ENCODE results near the gene CASZ1. TPM values are rescaled to one million over a fixed set of nuclear protein-coding genes. Genes with fewer than 3 reads are reported as not detected.

Gene CASZ1
- total and polyA plus RNA-seq, 2 experiments from 2014 or later: 3.6 to 6.9 TPM

GRCh38 chr1:10637400-10637799 lies 159.0 kb downstream of the CASZ1 start:
- 90% methylated on average over 8 of the region's 9 CpGs for WGBS (ENCODE audit: low lambda C conversion rate, missing lambda C conversion rate)
- H3K79me2 ChIP-seq: no peaks in the 10 kb centered on the region
- H3K4me2 ChIP-seq: no peak overlapping the region
- no peak overlapping the region for H3K4me3 ChIP-seq
- no peaks in the 10 kb centered on the region for H3K36me3 ChIP-seq (replicated peaks; ENCODE audit: insufficient read depth, low read depth)
- no peak overlapping the region for H3K27ac ChIP-seq
- H3K9me2 ChIP-seq (replicated peaks; ENCODE audit: insufficient read depth): no peaks in the 10 kb centered on the region
- no peak overlapping the region for H2AFZ ChIP-seq
- TF ChIP-seq EZH2 (IDR thresholded peaks at IDR 0.05; ENCODE audit: borderline replicate concordance) (no peak), EZH2phosphoT487 (IDR thresholded peaks at IDR 0.05; ENCODE audit: low read depth, severe bottlenecking, unreplicated experiment) (no peak), CTCF (IDR thresholded peaks at IDR 0.05; ENCODE audit: poor library complexity) (no peak)
- peaks cover 14% of the 10 kb centered on the region for H3K4me1 ChIP-seq (ENCODE audit: insufficient read depth)
- H3K27me3 ChIP-seq: peaks cover 11% of the 10 kb centered on the region
- H3K9me3 ChIP-seq (ENCODE audit: low read depth): no peaks in the 10 kb centered on the region
- no peak for DNase-seq (ENCODE audit: low spot score)
- H4K20me1 ChIP-seq (ENCODE audit: insufficient read depth, poor library complexity, severe bottlenecking): no peaks in the 10 kb centered on the region

DNA sequence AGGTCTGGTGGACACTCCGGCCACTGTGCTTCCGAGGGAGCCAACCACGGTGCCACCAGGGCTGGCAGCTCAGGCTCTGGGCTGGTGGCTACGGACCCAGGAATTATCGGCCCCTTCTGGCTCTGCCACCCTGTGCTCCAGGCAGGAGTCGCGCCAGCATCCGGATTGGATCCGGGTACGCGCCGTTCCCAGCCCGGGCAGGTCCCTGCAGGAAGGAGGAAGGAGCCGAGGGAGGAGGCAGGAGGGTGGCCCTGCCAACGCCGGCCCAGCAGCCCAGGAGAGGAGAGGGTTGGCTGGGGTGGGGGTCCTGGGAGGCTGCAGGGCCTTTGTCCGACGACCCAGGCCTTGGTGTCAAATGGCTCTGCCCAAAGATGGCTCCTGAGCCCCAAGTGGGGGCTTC lies 160.5 kb downstream of the CASZ1 start:
- Histone ChIP-seq H2AFZ (no peak overlapping the region), H3K4me2 (no peak overlapping the region), H3K27ac (no peak overlapping the region), H3K4me3 (no peak overlapping the region), H3K79me2 (no peaks in the 10 kb centered on the region), H3K9me3 (ENCODE audit: low read depth) (no peaks in the 10 kb centered on the region), H3K4me1 (ENCODE audit: insufficient read depth) (peaks cover 14% of the 10 kb centered on the region), H3K9me2 (replicated peaks; ENCODE audit: insufficient read depth) (no peaks in the 10 kb centered on the region), H3K36me3 (replicated peaks; ENCODE audit: insufficient read depth, low read depth) (no peaks in the 10 kb centered on the region), H4K20me1 (ENCODE audit: insufficient read depth, poor library complexity, severe bottlenecking) (no peaks in the 10 kb centered on the region), H3K27me3 (peaks cover 11% of the 10 kb centered on the region)
- WGBS (ENCODE audit: low lambda C conversion rate, missing lambda C conversion rate): 95% methylated on average over 18 of the region's 18 CpGs
- TF ChIP-seq EZH2phosphoT487 (IDR thresholded peaks at IDR 0.05; ENCODE audit: low read depth, severe bottlenecking, unreplicated experiment): no peak
- no peak for TF ChIP-seq EZH2 (IDR thresholded peaks at IDR 0.05; ENCODE audit: borderline replicate concordance)
- TF ChIP-seq CTCF (IDR thresholded peaks at IDR 0.05; ENCODE audit: poor library complexity): no peak
- no peak for DNase-seq (ENCODE audit: low spot score)

GRCh38 chr1:10635085-10635896 lies 161.2 kb downstream of the CASZ1 start:
- H4K20me1 ChIP-seq (ENCODE audit: insufficient read depth, poor library complexity, severe bottlenecking): no peaks in the 10 kb centered on the region
- no peaks in the 10 kb centered on the region for H3K9me3 ChIP-seq (ENCODE audit: low read depth)
- H3K79me2 ChIP-seq: no peaks in the 10 kb centered on the region
- peaks cover 14% of the 10 kb centered on the region for H3K4me1 ChIP-seq (ENCODE audit: insufficient read depth)
- H3K4me3 ChIP-seq: no peak overlapping the region
- H3K4me2 ChIP-seq: no peak overlapping the region
- H2AFZ ChIP-seq: no peak overlapping the region
- WGBS (ENCODE audit: low lambda C conversion rate, missing lambda C conversion rate): 64% methylated on average over 23 of the region's 23 CpGs
- no peak overlapping the region for H3K27ac ChIP-seq
- H3K27me3 ChIP-seq: peaks cover 11% of the 10 kb centered on the region
- no peak for TF ChIP-seq EZH2 (IDR thresholded peaks at IDR 0.05; ENCODE audit: borderline replicate concordance)
- no peak for TF ChIP-seq EZH2phosphoT487 (IDR thresholded peaks at IDR 0.05; ENCODE audit: low read depth, severe bottlenecking, unreplicated experiment)
- no peak for TF ChIP-seq CTCF (IDR thresholded peaks at IDR 0.05; ENCODE audit: poor library complexity)
- no peaks in the 10 kb centered on the region for H3K9me2 ChIP-seq (replicated peaks; ENCODE audit: insufficient read depth)
- H3K36me3 ChIP-seq (replicated peaks; ENCODE audit: insufficient read depth, low read depth): no peaks in the 10 kb centered on the region
- no peak for DNase-seq (ENCODE audit: low spot score)

All from hepatocyte (in vitro differentiated cells).